HEK293T (cell line): Measurements from ENCODE around the gene ERCC6L2.

Experiments
- ARNT ChIP-seq: fragments of 450-650 bp; IDR thresholded peaks from 2 replicates; pipeline ENCODE4 v1.6.1; 2017; ENCODE audit warnings: mild to moderate bottlenecking
- BHLHE40 ChIP-seq: fragments of 450-650 bp; IDR thresholded peaks from 2 replicates; pipeline ENCODE4 v1.6.1; 2016; ENCODE audit warnings: mild to moderate bottlenecking, moderate library complexity, borderline replicate concordance
- CTBP1 ChIP-seq: fragments of 450-650 bp; IDR thresholded peaks from 2 replicates; pipeline ENCODE4 v1.6.1; 2016; ENCODE audit warnings: borderline replicate concordance
- FOXA1 ChIP-seq: fragments of 450-650 bp; IDR thresholded peaks from 2 replicates; pipeline ENCODE4 v1.6.1; 2016; ENCODE audit warnings: mild to moderate bottlenecking
- FOXK2 ChIP-seq: fragments of 450-650 bp; IDR thresholded peaks from 2 replicates; pipeline ENCODE4 v1.6.1; 2016; ENCODE audit warnings: mild to moderate bottlenecking
- FOXM1 ChIP-seq: fragments of 450-650 bp; IDR thresholded peaks from 2 replicates; pipeline ENCODE4 v1.6.1; 2017; ENCODE audit warnings: mild to moderate bottlenecking, borderline replicate concordance
- HDGF ChIP-seq: fragments of 450-650 bp; IDR thresholded peaks from 2 replicates; pipeline ENCODE4 v1.6.1; 2017; ENCODE audit warnings: antibody characterized with exemption, borderline replicate concordance
- L3MBTL2 ChIP-seq: fragments of 450-650 bp; conservative IDR thresholded peaks from 2 replicates; pipeline ENCODE4 v1.6.1; 2016; ENCODE audit warnings: mild to moderate bottlenecking
- LEF1 ChIP-seq: fragments of 450-650 bp; IDR thresholded peaks from 2 replicates; pipeline ENCODE4 v1.6.1; 2017; ENCODE audit warnings: mild to moderate bottlenecking, borderline replicate concordance
- NFRKB ChIP-seq: fragments of 450-650 bp; IDR thresholded peaks from 2 replicates; pipeline ENCODE4 v1.6.1; 2016; ENCODE audit warnings: mild to moderate bottlenecking, moderate library complexity
- PKNOX1 ChIP-seq: fragments of 450-650 bp; IDR thresholded peaks from 2 replicates; pipeline ENCODE4 v1.6.1; 2016
- SP1 ChIP-seq: fragments of 450-650 bp; IDR thresholded peaks from 2 replicates; pipeline ENCODE4 v1.6.1; 2017
- TARDBP ChIP-seq: fragments of 450-650 bp; IDR thresholded peaks from 2 replicates; pipeline ENCODE4 v1.6.1; 2016
- ZNF384 ChIP-seq: fragments of 450-650 bp; IDR thresholded peaks from 2 replicates; pipeline ENCODE4 v1.6.1; 2016

DNA sequence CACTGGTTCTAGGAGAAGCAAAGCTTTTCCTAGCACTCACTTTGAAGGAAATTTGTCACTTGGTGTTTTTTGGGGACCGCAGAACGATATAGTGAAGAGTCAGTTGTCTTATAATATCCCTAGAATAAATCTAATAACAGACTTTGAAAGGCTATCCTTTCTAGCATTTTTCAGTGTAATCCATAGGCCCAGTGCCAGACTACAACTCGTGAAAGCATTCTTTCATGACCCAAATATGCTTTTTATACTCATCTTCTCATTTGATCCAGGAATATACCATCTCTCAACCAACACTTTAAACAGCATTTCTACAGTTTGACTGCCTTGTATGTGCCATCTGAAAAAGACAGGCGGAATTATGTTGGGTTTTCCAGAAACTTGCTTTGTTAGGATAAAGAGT is 104.0 kb downstream of the ERCC6L2 start:
- no peak for TF ChIP-seq HDGF
- no peak for TF ChIP-seq FOXM1
- no peak for TF ChIP-seq PKNOX1
- no peak for TF ChIP-seq ZNF384
- no peak for TF ChIP-seq FOXK2
- no peak for TF ChIP-seq SP1
- no peak for TF ChIP-seq FOXA1
- TF ChIP-seq TARDBP = no peak
- no peak for TF ChIP-seq L3MBTL2
- no peak for TF ChIP-seq ARNT
- no peak for TF ChIP-seq BHLHE40
- no peak for TF ChIP-seq NFRKB
- TF ChIP-seq LEF1 = no peak
- no peak for TF ChIP-seq CTBP1
